ENCODE data around the gene ZBTB25.

GRCh38 chr14:64478634-64479250 lies 24.9 kb downstream of the ZBTB25 start:
- TF ChIP-seq CTCF (IDR thresholded peaks at IDR 0.05 in 2 of 3, conservative IDR thresholded peaks at IDR 0.05 in 1 of 3; ENCODE audit: control insufficient read depth in 2 of 3, extremely low read depth in 1 of 3, insufficient read depth in 1 of 3, low read depth in 3 of 3, low read length in 3 of 3) (peak in 2 of 3 experiments; percentile 33 to 54; a peak in 3 of 6 replicates), POLR2A (IDR thresholded peaks at IDR 0.05; ENCODE audit: low read depth, low read length) (no peak), SRF (IDR thresholded peaks at IDR 0.05; ENCODE audit: low read depth in 2 of 2, low read length in 2 of 2) (no peak), E2F4 (IDR thresholded peaks at IDR 0.05; ENCODE audit: low read depth, low read length) (no peak), EP300 (IDR thresholded peaks at IDR 0.05; ENCODE audit: borderline replicate concordance in 1 of 2, control insufficient read depth in 1 of 2, low read depth in 2 of 2, low read length in 2 of 2) (no peak), SKIL (IDR thresholded peaks at IDR 0.05; ENCODE audit: low read depth, poor library complexity, severe bottlenecking) (no peak), ZNF592 (IDR thresholded peaks at IDR 0.05) (no peak), CHD4 (IDR thresholded peaks at IDR 0.05) (no peak)

All from GM12878 (cell line).